DND-41 (cell line): ENCODE data around the gene PSENEN.

Experiments
- ATAC-seq: fragments of 200-7000 bp; cut with Tn5 transposase; 3 replicates; pipeline ENCODE4 v1.9.1; 2021; ENCODE audit warnings: low read depth; ENCODE audit not compliant: insufficient read depth
- DNase-seq: peaks from one replicate; pipeline ENCODE4 v3.0.0-alpha.2; 2020
- H2AFZ ChIP-seq: 2 replicates; pipeline ENCODE4 v1.6.0; 2012; ENCODE audit warnings: low read depth, low read length
- H3K27ac ChIP-seq: 2 replicates; pipeline ENCODE4 v1.5.1; 2012; ENCODE audit warnings: low read length, inconsistent platforms
- H3K27me3 ChIP-seq: fragments of 200-600 bp; sonication (generic); 2 replicates; pipeline ENCODE4 v1.6.0; 2012; ENCODE audit warnings: low read length, mild to moderate bottlenecking, inconsistent platforms; ENCODE audit not compliant: insufficient read depth, poor library complexity
- H3K36me3 ChIP-seq: 2 replicates; pipeline ENCODE4 v1.5.1; 2012; ENCODE audit warnings: low read length, inconsistent platforms; ENCODE audit not compliant: insufficient read depth
- H3K4me1 ChIP-seq: 2 replicates; pipeline ENCODE4 v1.5.1; 2012; ENCODE audit warnings: mild to moderate bottlenecking, low read length; ENCODE audit not compliant: insufficient read depth
- H3K4me2 ChIP-seq: 2 replicates; pipeline ENCODE4 v1.6.0; 2012; ENCODE audit warnings: mild to moderate bottlenecking, moderate library complexity, low read length, inconsistent platforms; ENCODE audit not compliant: insufficient read depth
- H3K4me3 ChIP-seq, 2 experiments: fragments of 200-600 bp in 1 of 2; shearing (Covaris generic) in 1 of 2; 2 replicates each; pipeline ENCODE4 v1.5.1; 2012 to 2016; ENCODE audit warnings: inconsistent platforms in 2 of 2, low read length in 2 of 2, mild to moderate bottlenecking in 2 of 2, low read depth in 1 of 2, moderate library complexity in 1 of 2
- H3K79me2 ChIP-seq: 2 replicates; pipeline ENCODE4 v1.6.0; 2012; ENCODE audit warnings: low read length, inconsistent platforms; ENCODE audit not compliant: insufficient read depth
- H3K9ac ChIP-seq: 2 replicates; pipeline ENCODE4 v1.6.0; 2012; ENCODE audit warnings: low read depth, mild to moderate bottlenecking, inconsistent platforms, low read length, moderate library complexity
- H3K9me3 ChIP-seq: 2 replicates; pipeline ENCODE4 v1.5.1; 2012; ENCODE audit warnings: low read length, moderate library complexity, mild to moderate bottlenecking, inconsistent platforms; ENCODE audit not compliant: insufficient read depth, severe bottlenecking
- H4K20me1 ChIP-seq: 2 replicates; pipeline ENCODE4 v1.6.0; 2012; ENCODE audit warnings: low read length; ENCODE audit not compliant: insufficient read depth
- EZH2 ChIP-seq: IDR thresholded peaks from 3 replicates; pipeline ENCODE4 v1.6.1; 2012; ENCODE audit warnings: borderline replicate concordance, low read depth, mild to moderate bottlenecking, moderate library complexity, low read length, inconsistent platforms; ENCODE audit not compliant: severe bottlenecking
- TF ChIP-seq, protein P1 (sequence below): IDR thresholded peaks from 2 replicates; pipeline ENCODE4 v1.5.1; 2012; ENCODE audit warnings: borderline replicate concordance, low read length, moderate library complexity, mild to moderate bottlenecking; ENCODE audit not compliant: poor library complexity, severe bottlenecking; ENCODE audit errors: extremely low read depth

Gene PSENEN

DNA sequence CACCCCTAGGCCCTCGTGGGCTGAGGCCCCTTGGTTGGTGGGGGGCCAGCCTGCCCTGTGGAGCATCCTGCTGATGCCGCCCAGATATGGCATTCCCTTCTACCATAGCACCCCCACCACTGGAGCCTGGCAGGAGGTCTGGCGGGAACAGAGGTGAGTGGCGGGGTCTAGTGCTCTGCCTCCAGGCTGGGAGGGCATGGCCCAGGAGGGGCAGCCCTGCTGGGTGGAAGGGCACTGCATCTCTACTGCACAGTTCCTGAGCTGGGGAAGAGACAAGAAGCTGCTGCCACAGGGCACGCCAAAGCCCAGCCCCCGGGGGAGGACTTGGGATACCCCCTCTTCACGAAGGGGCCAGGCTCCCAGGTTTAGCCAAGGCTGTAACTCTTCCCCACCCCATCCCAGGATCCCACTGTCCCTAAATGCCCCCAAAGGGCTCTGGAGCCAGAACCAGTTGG is 30.1 kb upstream of the PSENEN start:
- Histone ChIP-seq H3K79me2 (peaks cover 37% of the 10 kb centered on the region), H3K27ac (no peak overlapping the region)
- ATAC-seq = no peak

DNA sequence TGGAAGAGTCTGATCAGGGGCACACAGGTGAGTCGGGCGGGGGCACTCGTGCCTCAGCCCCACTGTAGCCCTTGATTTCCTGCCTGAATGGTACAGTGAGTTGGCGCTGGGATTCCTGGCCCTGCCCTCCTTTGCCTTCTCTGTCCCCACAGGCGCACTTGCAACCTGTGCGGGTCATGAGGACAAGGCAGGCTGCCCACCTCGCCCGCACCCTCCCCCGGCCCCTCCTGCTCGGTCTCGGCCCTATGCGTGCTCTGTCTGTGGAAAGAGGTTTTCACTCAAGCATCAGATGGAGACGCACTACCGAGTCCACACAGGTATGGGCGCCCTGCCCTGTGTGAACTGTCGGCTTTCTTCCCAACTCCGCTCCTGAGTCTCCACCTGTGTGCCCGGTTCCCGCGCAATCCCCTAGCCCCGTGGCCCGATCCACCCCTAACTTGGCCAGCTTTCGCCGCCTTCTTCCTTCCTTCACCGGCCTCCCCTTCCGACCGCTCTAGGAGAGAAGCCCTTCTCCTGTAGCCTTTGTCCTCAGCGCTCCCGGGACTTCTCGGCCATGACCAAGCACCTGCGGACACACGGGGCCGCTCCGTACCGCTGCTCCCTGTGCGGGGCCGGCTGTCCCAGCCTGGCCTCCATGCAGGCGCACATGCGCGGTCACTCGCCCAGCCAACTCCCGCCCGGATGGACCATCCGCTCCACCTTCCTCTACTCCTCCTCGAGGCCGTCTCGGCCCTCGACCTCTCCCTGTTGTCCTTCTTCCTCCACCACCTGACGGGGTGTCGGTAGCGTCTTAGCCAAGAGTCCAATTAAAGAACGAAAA is 29.3 kb upstream of the PSENEN start:
- TF ChIP-seq EZH2 = no peak
- TF ChIP-seq, protein P1, sequence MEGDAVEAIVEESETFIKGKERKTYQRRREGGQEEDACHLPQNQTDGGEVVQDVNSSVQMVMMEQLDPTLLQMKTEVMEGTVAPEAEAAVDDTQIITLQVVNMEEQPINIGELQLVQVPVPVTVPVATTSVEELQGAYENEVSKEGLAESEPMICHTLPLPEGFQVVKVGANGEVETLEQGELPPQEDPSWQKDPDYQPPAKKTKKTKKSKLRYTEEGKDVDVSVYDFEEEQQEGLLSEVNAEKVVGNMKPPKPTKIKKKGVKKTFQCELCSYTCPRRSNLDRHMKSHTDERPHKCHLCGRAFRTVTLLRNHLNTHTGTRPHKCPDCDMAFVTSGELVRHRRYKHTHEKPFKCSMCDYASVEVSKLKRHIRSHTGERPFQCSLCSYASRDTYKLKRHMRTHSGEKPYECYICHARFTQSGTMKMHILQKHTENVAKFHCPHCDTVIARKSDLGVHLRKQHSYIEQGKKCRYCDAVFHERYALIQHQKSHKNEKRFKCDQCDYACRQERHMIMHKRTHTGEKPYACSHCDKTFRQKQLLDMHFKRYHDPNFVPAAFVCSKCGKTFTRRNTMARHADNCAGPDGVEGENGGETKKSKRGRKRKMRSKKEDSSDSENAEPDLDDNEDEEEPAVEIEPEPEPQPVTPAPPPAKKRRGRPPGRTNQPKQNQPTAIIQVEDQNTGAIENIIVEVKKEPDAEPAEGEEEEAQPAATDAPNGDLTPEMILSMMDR = no peak
- no peaks in the 10 kb centered on the region for H3K27me3 ChIP-seq
- ATAC-seq = no peak
- peak overlapping the region; percentile 96 for H3K4me2 ChIP-seq
- H3K9me3 ChIP-seq = no peaks in the 10 kb centered on the region
- DNase-seq = no peak
- H3K4me1 ChIP-seq = peaks cover 38% of the 10 kb centered on the region
- H3K9ac ChIP-seq = peak overlapping the region; percentile 81
- H3K36me3 ChIP-seq = peaks cover 22% of the 10 kb centered on the region
- peak overlapping the region; percentile 59 to 94; a peak in 3 of 4 replicates for H3K4me3 ChIP-seq
- peaks cover 43% of the 10 kb centered on the region for H3K79me2 ChIP-seq
- H4K20me1 ChIP-seq = peaks cover 25% of the 10 kb centered on the region
- peak overlapping the region; percentile 80 for H3K27ac ChIP-seq
- H2AFZ ChIP-seq = peak overlapping the region; percentile 96

More for the DNA sequence above, 30.1 kb upstream of the PSENEN start:
- no peak for DNase-seq
- Histone ChIP-seq H2AFZ (no peak overlapping the region), H3K4me1 (peaks cover 35% of the 10 kb centered on the region), H3K4me2 (peak overlapping the region; percentile 96; the same call in 1 of the 2 replicates), H3K9ac (no peak overlapping the region; the same call in 1 of the 2 replicates), H3K4me3 (no peak overlapping the region), H3K9me3 (no peaks in the 10 kb centered on the region), H4K20me1 (peaks cover 20% of the 10 kb centered on the region), H3K27me3 (no peaks in the 10 kb centered on the region), H3K36me3 (peaks cover 15% of the 10 kb centered on the region)
- TF ChIP-seq, protein P1 = no peak
- no peak for TF ChIP-seq EZH2

DNA sequence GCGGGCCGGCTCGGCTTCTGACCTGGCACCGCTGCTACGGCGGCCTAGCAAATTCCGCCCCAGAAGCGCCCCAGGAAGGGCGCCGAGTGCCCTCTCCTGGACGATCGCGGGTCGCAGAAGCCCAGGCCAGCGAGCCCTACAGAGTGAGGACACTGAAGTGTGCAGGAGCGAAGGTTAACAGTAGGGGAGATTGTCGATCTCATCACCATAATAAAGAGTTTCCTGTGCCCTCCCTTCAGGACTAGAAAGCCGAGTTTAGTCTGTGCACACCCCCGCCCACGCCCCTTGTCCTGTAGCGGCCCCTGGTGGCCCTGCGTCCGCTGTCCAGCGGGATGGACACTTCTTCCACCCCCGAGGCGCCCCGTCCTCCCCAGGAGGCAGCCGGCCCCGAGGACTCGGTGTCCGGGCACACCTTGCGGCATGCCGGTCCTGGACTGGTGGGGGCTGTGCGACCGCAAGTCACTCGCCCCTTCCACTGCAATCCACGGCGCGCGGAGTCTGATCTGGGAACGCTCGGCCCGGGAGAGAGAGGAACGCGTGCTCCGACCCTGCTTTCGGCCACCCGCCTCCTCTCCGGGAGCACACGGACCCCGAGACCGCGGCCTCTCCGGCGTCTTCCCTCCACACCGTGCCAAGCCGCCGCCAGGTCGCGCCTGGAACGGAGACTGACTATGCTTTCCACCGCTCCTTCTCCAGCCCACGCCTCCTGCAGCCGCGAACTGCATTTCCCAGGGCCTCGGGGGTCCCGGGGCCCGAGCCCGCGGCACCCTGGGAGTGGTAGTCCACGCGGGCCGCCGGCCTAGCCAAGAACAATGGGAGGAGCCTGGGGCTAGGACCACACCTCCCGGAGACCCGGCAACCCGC is 28.4 kb upstream of the PSENEN start:
- ATAC-seq = peak; percentile 92
- TF ChIP-seq, protein P1 = peak; percentile 76
- TF ChIP-seq EZH2 = no peak
- Histone ChIP-seq H3K4me3 (peak overlapping the region; percentile 59 to 94; a peak in 3 of 4 replicates), H3K9me3 (no peaks in the 10 kb centered on the region), H3K79me2 (peaks cover 47% of the 10 kb centered on the region), H3K4me2 (peak overlapping the region; percentile 96), H4K20me1 (peaks cover 31% of the 10 kb centered on the region), H3K4me1 (peaks cover 42% of the 10 kb centered on the region), H3K36me3 (peaks cover 30% of the 10 kb centered on the region), H3K27me3 (no peaks in the 10 kb centered on the region), H3K27ac (peak overlapping the region; percentile 80), H2AFZ (peak overlapping the region; percentile 96), H3K9ac (peak overlapping the region; percentile 81)
- DNase-seq = peak; percentile 98
